ENCODE results near the gene INPP5B.

The INPP5B gene

DNA sequence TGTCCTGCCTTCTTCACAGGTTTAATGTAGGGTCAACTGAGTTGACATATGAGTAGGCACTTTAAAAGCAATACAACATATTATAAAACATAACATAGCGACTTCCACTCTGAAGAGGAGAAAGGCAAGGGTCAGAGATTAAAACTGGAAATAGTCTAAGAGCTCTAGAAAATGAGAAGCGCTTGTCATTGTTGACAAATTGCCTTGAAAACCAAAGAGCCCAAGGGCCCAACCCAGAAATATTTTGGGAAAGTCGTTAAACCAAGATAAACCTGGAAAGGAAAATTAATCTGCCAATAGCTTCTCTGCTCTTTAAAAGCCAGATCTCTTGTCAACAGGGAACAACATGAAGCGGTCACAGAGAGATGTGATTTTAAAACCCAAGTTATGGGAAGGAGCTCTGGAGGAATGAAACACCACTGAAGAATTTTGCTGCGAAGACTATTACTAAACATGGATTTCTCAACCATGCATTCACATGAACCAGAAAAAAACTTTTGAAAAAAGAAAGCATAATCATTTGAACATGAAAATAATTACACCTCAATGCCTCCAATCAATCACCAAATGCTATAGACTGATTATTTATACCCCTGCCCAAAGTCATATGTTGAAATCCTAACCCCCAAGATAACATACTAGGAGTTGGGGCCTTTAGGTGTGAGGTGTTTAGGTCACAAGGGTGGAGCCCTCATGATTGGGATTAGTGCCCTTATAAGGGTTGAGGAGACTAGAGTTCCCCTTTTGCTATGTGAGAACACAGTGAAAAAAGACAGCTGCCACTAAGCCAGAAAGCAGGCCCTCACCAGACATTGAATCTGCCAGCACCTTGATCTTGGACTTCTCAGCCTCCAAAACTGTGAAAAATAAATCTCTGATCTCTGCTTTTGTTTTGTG, 54.5 kb downstream of the INPP5B start:
- Mint-ChIP-seq H3K4me3 (no peak overlapping the region), H3K4me1 (ENCODE audit: low read depth) (peaks cover 8% of the 10 kb centered on the region), H3K27me3 (no peaks in the 10 kb centered on the region), H3K36me3 (ENCODE audit: low read depth) (peaks cover 53% of the 10 kb centered on the region), H3K27ac (no peak overlapping the region), H3K9me3 (no peaks in the 10 kb centered on the region)
- intact Hi-C loops (cut with micrococcal nuclease) = no loop called here

DNA sequence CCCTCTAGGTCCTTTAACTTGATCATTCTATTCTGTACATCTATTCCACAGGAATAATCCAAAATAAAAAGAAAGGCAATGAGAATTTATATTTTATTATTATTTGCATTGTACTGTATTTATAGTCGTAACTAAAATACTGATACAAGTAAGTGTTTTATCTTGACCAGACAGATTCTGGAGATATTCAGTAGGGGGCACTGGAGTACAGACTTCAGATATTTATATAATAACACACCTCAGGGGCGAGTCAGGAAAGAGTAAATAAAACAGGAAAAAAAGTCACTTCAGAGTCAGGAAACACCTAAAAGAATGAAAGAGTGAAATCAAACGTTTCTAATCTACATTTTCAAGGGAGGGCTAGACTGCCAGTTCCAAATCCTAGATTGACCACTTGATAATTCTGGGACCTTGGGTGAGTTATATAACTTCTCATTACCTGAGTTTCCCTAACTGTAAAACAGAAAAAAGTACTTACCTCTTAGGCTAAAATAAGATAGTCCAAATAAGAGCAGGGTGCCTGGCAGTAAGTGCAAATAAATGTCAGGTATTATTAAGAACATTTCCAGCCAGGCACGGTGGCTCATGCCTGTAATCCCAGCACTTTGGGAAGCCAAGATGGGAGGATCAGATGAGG, 56.4 kb downstream of the INPP5B start:
- Mint-ChIP-seq H3K4me3 (no peak overlapping the region), H3K9me3 (no peaks in the 10 kb centered on the region), H3K27ac (peak overlapping the region; percentile 50), H3K27me3 (no peaks in the 10 kb centered on the region), H3K4me1 (ENCODE audit: low read depth) (peaks cover 13% of the 10 kb centered on the region), H3K36me3 (ENCODE audit: low read depth) (peaks cover 72% of the 10 kb centered on the region)
- intact Hi-C loops (cut with micrococcal nuclease) = loop anchor here (2.0 kb wide), 1 partner anchor 84 kb away; no protein-coding TSS in a partner anchor

DNA sequence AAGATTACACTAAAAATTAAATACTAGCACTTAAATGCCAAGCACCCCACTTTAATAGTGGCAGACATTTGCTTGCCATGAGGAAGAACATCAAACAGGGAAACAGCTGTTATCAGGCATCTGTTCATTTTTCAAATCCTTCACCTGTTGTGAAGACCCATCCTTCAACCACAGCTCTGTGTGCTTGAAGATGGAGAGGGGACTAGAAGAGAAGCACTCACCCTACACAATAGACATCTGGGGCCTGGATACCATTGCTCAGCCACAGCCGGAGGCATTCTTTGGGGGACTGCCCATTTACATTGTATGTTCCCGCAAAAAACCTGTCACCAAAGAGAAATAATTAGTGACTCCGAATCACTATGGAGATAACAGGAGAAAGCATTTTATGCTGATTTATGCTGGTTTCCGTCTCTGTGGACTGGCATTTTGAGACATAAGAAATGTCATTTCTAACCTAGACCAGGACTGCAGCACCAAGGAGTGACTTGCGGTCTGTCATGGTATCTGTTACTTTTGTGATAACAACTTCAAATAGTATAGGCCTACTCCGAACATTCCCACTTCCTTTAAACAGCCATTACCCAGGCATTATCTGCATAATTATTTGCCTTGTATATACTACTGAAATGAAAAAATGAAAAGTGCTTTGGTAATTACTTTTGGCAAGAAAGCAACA, 58.7 kb downstream of the INPP5B start:
- peaks cover 89% of the 10 kb centered on the region for H3K36me3 Mint-ChIP-seq (ENCODE audit: low read depth)

DNA sequence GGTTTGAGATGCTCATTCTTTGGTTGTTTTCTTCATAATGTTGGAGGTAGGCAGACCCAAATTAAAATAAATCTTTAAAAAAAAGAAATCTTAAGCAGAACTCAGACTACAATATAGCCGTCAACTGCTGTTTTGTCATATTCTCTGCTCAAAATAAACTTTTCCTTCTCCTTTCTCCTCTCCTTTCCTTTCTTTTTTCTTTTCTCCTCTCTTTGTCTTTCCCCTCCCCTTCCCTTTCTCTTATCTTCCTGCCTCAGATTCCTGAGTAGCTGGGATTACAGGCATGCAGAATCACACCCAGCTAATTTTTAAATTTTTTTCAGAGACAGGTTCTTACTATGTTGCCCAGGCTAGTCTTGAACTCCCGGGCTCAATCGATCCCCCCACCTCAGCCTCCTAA, 62.7 kb downstream of the INPP5B start:
- Mint-ChIP-seq H3K36me3 (ENCODE audit: low read depth) (peaks cover 99% of the 10 kb centered on the region), H3K4me3 (no peak overlapping the region), H3K27ac (peak overlapping the region; percentile 66), H3K9me3 (no peaks in the 10 kb centered on the region), H3K4me1 (ENCODE audit: low read depth) (peaks cover 18% of the 10 kb centered on the region), H3K27me3 (no peaks in the 10 kb centered on the region)
- intact Hi-C loops (cut with micrococcal nuclease) = no loop called here

More for the DNA sequence above, 58.7 kb downstream of the INPP5B start:
- Mint-ChIP-seq H3K4me1 (ENCODE audit: low read depth) (peaks cover 18% of the 10 kb centered on the region), H3K27ac (no peak overlapping the region), H3K9me3 (no peaks in the 10 kb centered on the region), H3K27me3 (no peaks in the 10 kb centered on the region), H3K4me3 (no peak overlapping the region)
- intact Hi-C loops (cut with micrococcal nuclease) = no loop called here

DNA sequence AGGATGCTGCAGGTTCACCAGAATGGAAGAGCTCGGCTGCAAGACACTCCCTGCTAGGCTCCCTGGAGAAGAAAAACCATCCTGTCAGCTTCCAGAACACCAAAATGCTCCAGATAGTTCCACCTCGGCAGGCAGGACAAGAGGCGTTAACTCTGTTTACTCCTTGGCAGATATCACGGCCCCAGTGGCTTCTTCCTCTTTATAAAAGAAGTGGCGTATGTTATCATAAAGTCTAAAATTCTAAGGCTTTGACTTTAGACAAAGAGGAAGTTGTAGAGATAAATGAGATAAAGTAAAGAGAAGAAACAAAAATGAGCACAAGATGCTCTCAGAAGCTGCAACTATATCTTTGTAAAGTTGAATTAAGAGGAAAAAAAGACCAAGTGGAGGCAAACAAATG, 63.2 kb downstream of the INPP5B start:
- intact Hi-C loops (cut with micrococcal nuclease) = no loop called here
- H3K36me3 Mint-ChIP-seq (ENCODE audit: low read depth) = peaks cover 99% of the 10 kb centered on the region
- peaks cover 18% of the 10 kb centered on the region for H3K4me1 Mint-ChIP-seq (ENCODE audit: low read depth)
- peak overlapping the region; percentile 66 for H3K27ac Mint-ChIP-seq
- H3K27me3 Mint-ChIP-seq = no peaks in the 10 kb centered on the region
- no peak overlapping the region for H3K4me3 Mint-ChIP-seq
- H3K9me3 Mint-ChIP-seq = no peaks in the 10 kb centered on the region

DNA sequence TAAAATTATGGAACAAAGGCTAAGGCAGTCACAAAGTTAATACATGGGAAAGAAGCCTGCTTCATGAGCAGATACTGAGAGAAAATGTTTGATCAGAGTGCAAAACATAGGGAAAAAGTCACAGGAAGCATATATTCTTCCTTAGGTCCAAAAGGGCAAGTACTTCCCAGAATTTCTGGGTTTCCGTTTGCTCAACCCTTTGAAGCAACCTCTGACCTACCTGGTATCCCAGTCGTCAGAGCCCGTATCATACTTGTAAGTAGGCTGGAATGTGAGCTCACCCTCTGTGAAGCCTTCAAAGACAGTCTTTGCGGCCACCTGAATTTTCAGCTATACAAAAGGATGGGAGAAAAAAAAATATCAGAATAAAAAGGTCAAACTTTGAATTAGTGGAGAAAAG, 67.0 kb downstream of the INPP5B start:
- intact Hi-C loops (cut with micrococcal nuclease) = no loop called here
- Mint-ChIP-seq H3K9me3 (no peaks in the 10 kb centered on the region), H3K4me1 (ENCODE audit: low read depth) (peaks cover 13% of the 10 kb centered on the region), H3K27ac (no peak overlapping the region), H3K36me3 (ENCODE audit: low read depth) (peaks cover 99% of the 10 kb centered on the region), H3K27me3 (no peaks in the 10 kb centered on the region), H3K4me3 (no peak overlapping the region)

DNA sequence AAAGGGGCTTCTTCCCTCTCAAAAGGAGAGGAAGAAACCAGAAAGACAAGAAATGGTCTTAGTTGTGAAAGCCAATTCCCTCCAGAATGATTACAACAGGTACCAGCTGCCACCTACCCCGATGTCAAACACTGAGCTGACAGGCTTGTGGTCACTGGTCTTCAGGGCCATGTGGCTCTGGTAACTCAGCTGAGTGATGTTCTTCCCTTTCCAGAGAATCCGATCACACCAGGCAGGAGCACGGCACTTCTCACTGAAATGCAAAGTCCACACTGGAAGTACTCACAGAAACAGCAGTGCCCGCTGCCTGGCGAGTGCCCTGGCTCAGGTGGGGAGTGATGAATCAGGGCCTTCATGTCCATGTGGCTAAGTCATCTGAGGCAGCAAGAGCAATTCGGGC, 68.8 kb downstream of the INPP5B start:
- Mint-ChIP-seq H3K9me3 (no peaks in the 10 kb centered on the region), H3K36me3 (ENCODE audit: low read depth) (peaks cover 99% of the 10 kb centered on the region), H3K27ac (no peak overlapping the region), H3K4me3 (no peak overlapping the region), H3K4me1 (ENCODE audit: low read depth) (no peaks in the 10 kb centered on the region), H3K27me3 (no peaks in the 10 kb centered on the region)
- intact Hi-C loops (cut with micrococcal nuclease) = no loop called here

DNA sequence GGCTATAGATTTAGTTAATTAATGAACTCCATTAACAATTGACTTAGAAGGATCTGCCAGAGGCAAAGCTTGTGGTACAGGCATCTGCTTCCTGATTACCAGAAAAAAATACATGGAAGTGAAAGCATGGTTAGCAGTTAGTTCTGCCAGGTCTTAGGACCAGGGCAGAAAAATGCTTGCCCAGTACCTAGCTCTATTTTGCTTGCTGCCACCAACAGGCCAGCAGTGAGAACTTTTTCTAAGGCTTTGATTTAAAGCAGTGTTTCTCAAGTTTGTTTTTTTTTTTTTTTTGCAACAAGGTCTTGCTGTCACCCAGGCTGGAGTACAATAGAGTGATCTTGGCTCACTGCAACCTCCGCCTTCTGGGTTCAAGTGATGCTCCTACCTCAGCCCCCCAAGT, 71.0 kb downstream of the INPP5B start:
- intact Hi-C loops (cut with micrococcal nuclease) = no loop called here
- peaks cover 99% of the 10 kb centered on the region for H3K36me3 Mint-ChIP-seq (ENCODE audit: low read depth)
- H3K4me3 Mint-ChIP-seq = no peak overlapping the region
- H3K27ac Mint-ChIP-seq = no peak overlapping the region
- no peaks in the 10 kb centered on the region for H3K4me1 Mint-ChIP-seq (ENCODE audit: low read depth)
- no peaks in the 10 kb centered on the region for H3K27me3 Mint-ChIP-seq
- no peaks in the 10 kb centered on the region for H3K9me3 Mint-ChIP-seq

DNA sequence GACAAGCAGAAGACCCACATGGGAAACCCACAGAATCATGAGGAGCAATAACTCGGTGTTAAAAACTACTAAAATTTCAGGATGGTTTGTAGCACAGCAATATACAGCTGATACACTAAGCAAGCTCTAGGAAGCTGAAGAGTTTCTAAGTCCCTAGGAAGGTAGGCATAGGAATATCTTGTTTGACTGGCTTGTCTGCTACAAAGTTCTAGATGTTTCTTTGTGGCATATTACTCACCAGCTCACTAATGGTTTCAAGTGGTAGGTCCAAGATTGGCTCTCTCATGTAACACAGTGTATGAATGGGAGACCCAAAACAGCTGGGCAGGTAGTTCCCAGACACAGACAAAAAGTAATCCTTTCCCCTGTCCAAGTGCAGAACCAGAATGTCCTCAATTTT, 74.2 kb downstream of the INPP5B start:
- Mint-ChIP-seq H3K9me3 (no peaks in the 10 kb centered on the region), H3K36me3 (ENCODE audit: low read depth) (peaks cover 98% of the 10 kb centered on the region), H3K4me1 (ENCODE audit: low read depth) (no peaks in the 10 kb centered on the region), H3K4me3 (no peak overlapping the region), H3K27me3 (no peaks in the 10 kb centered on the region), H3K27ac (peak overlapping the region; percentile 26)
- intact Hi-C loops (cut with micrococcal nuclease) = no loop called here

DNA sequence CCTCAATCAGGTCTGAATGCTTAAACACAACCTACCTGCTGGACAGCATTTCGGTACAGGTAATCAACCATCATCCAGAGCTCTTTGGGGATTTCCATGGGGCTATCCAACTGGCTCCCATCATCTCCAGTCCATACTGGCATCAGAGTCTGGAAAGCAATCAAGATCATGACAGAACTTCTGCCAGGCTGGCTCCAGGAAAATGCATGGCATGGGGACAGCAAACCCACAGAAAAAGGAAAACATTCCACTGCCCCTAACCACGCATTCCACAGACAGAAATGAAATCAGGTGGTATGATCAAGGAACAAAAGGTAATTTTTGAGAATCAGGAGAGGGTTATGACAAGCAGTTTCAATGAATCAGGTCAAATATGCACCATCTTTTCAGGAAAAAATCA, 78.4 kb downstream of the INPP5B start:
- Mint-ChIP-seq H3K27me3 (no peaks in the 10 kb centered on the region), H3K4me1 (ENCODE audit: low read depth) (no peaks in the 10 kb centered on the region), H3K36me3 (ENCODE audit: low read depth) (peaks cover 97% of the 10 kb centered on the region), H3K27ac (no peak overlapping the region), H3K4me3 (no peak overlapping the region), H3K9me3 (no peaks in the 10 kb centered on the region)
- intact Hi-C loops (cut with micrococcal nuclease) = no loop called here

DNA sequence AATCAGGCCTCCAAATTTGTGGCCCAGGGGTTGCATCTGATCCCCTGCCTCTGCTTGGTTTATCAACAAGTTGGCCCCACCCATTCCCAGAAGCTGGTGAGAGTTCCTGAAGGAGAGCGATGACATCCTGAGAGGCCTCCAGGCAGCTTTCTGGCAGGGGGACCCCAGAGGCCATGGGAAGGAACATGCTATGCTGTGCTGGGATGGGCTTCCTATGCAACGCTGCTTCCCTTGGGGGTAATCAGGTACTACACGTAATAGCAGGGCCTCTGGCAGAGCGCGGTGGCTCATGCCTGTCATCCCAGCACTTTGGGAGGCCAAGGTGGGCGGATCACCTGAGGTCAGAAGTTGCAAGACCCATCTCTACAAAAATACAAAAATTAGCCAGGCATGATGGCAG, 79.1 kb downstream of the INPP5B start:
- intact Hi-C loops (cut with micrococcal nuclease) = no loop called here
- no peaks in the 10 kb centered on the region for H3K9me3 Mint-ChIP-seq
- no peaks in the 10 kb centered on the region for H3K4me1 Mint-ChIP-seq (ENCODE audit: low read depth)
- no peak overlapping the region for H3K27ac Mint-ChIP-seq
- H3K27me3 Mint-ChIP-seq = no peaks in the 10 kb centered on the region
- no peak overlapping the region for H3K4me3 Mint-ChIP-seq
- peaks cover 96% of the 10 kb centered on the region for H3K36me3 Mint-ChIP-seq (ENCODE audit: low read depth)

DNA sequence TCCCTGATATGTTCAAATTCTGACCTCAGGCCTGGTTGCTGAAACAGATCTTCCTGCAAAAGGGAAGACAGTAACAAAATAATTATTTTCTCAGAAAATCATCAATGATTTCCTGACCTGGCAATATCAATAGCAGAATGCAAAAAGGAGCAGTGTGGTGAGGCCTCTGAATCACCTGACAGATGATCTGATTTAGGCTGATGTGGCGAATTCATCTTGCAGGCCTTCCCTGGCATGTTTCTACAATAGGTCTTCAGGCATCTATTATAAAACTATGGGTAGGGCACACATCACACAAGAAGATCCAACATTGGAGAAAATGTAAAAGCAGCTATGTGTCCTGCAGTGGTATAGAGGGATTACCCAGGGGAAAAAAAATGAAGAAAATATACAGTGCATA, 80.4 kb downstream of the INPP5B start:
- Mint-ChIP-seq H3K4me1 (ENCODE audit: low read depth) (no peaks in the 10 kb centered on the region), H3K27me3 (no peaks in the 10 kb centered on the region), H3K9me3 (no peaks in the 10 kb centered on the region), H3K4me3 (no peak overlapping the region), H3K27ac (no peak overlapping the region), H3K36me3 (ENCODE audit: low read depth) (peaks cover 96% of the 10 kb centered on the region)
- intact Hi-C loops (cut with micrococcal nuclease) = no loop called here

DNA sequence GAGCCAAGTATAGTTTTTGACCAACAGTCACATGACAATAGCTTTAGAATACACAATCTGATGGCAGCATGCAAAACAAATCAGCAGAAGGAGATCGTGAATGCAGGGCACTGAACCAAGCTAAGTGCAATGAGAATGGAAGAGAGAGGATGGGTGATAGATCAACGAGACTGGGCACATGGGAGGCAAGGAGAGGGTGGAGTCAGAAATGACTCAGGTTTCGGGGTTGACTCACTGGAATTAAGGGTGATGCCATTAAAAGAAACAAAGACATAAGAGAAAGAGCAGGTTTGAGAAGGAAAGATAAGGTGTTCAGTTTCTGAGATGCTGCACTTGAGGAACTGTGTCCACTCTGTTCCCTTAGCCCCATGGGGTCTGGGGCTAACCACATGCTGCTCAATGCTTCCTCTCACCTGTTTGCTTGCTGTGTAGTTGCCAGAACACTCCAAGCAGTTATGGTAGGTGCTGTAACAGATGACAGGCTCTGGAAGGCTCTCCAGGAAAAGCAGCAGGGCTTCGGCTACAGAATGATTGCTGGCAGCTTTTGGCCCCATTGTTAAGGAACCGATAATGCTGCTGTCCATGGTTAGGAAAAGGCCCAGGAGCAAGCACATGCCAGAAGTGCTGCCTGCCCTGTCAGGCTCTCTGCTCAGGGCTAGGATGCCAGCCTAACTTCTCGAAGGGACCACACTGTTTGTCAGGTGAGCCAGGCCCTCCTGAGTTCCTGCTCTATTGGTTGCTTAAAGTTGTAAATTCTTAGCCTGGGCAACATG, 81.3 kb downstream of the INPP5B start:
- Mint-ChIP-seq H3K36me3 (ENCODE audit: low read depth) (peaks cover 90% of the 10 kb centered on the region), H3K27me3 (no peaks in the 10 kb centered on the region), H3K9me3 (no peaks in the 10 kb centered on the region), H3K4me3 (no peak overlapping the region), H3K4me1 (ENCODE audit: low read depth) (no peaks in the 10 kb centered on the region), H3K27ac (no peak overlapping the region)
- intact Hi-C loops (cut with micrococcal nuclease) = no loop called here
